ENCODE results near the gene ZRANB1. TPM values are rescaled to one million over a fixed set of nuclear protein-coding genes. Genes with fewer than 3 reads are reported as not detected.

The ZRANB1 gene
- total RNA-seq, 1 donor from 2014 or later, result 24.7 TPM

- DNase-seq (ENCODE audit: low spot score), result peak; percentile 86
- Mint-ChIP-seq H3K36me3 (ENCODE audit: low read depth) (peaks cover 30% of the 10 kb centered on the region), H3K4me3 (ENCODE audit: unreplicated experiment) (no peak overlapping the region), H3K27ac (ENCODE audit: unreplicated experiment) (no peak overlapping the region), H3K27me3 (ENCODE audit: low read depth) (no peaks in the 10 kb centered on the region), H3K9me3 (ENCODE audit: low read depth) (no peaks in the 10 kb centered on the region), H3K4me1 (ENCODE audit: low read depth) (peaks cover 28% of the 10 kb centered on the region)
- TF ChIP-seq CTCF (IDR thresholded peaks at IDR 0.05), result no peak
Observed at GRCh38 chr10:124994573-124995473, 52.9 kb downstream of the ZRANB1 start.

DNA sequence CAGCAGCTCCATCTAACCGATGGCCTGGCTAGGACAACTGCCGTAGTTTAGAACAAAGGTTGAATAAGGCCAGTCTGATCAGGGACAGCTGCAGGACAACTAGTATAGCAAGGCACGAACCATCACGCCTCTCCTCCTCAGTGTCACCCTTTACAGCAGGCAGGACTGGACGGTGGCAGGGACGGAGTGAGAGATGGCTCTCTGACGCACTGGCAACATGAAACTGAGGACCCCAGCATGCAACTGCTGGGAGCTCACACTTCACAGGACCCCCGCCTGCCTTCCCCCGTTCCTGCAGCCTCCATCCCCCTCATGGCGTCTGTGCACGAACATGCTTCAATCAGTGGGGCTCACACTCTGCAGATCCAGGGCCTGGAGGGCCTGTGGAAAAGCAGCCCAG is 53.7 kb downstream of the ZRANB1 start:
- no peak for TF ChIP-seq CTCF (IDR thresholded peaks at IDR 0.05)
- peak; percentile 68 for DNase-seq (ENCODE audit: low spot score)
- H3K9me3 Mint-ChIP-seq (ENCODE audit: low read depth), result no peaks in the 10 kb centered on the region
- H3K36me3 Mint-ChIP-seq (ENCODE audit: low read depth), result peaks cover 32% of the 10 kb centered on the region
- H3K27ac Mint-ChIP-seq (ENCODE audit: unreplicated experiment), result no peak overlapping the region
- H3K27me3 Mint-ChIP-seq (ENCODE audit: low read depth), result no peaks in the 10 kb centered on the region
- no peak overlapping the region for H3K4me3 Mint-ChIP-seq (ENCODE audit: unreplicated experiment)
- H3K4me1 Mint-ChIP-seq (ENCODE audit: low read depth), result peaks cover 36% of the 10 kb centered on the region

- Mint-ChIP-seq H3K36me3 (ENCODE audit: low read depth) (peaks cover 30% of the 10 kb centered on the region), H3K27ac (ENCODE audit: unreplicated experiment) (peak overlapping the region; percentile 8), H3K4me3 (ENCODE audit: unreplicated experiment) (no peak overlapping the region), H3K27me3 (ENCODE audit: low read depth) (no peaks in the 10 kb centered on the region), H3K9me3 (ENCODE audit: low read depth) (no peaks in the 10 kb centered on the region), H3K4me1 (ENCODE audit: low read depth) (peaks cover 43% of the 10 kb centered on the region)
- peak; percentile 80 for DNase-seq (ENCODE audit: low spot score)
- TF ChIP-seq CTCF (IDR thresholded peaks at IDR 0.05), result no peak
Observed at GRCh38 chr10:124996127-124996853, 54.4 kb downstream of the ZRANB1 start.

- no peaks in the 10 kb centered on the region for H3K9me3 Mint-ChIP-seq (ENCODE audit: low read depth)
- peaks cover 30% of the 10 kb centered on the region for H3K36me3 Mint-ChIP-seq (ENCODE audit: low read depth)
- TF ChIP-seq CTCF (IDR thresholded peaks at IDR 0.05), result no peak
- DNase-seq (ENCODE audit: low spot score), result peak; percentile 79
- H3K27me3 Mint-ChIP-seq (ENCODE audit: low read depth), result no peaks in the 10 kb centered on the region
- peaks cover 48% of the 10 kb centered on the region for H3K4me1 Mint-ChIP-seq (ENCODE audit: low read depth)
- no peak overlapping the region for H3K4me3 Mint-ChIP-seq (ENCODE audit: unreplicated experiment)
- H3K27ac Mint-ChIP-seq (ENCODE audit: unreplicated experiment), result peak overlapping the region; percentile 30
Observed at GRCh38 chr10:124996854-124997215, 54.9 kb downstream of the ZRANB1 start.

DNA sequence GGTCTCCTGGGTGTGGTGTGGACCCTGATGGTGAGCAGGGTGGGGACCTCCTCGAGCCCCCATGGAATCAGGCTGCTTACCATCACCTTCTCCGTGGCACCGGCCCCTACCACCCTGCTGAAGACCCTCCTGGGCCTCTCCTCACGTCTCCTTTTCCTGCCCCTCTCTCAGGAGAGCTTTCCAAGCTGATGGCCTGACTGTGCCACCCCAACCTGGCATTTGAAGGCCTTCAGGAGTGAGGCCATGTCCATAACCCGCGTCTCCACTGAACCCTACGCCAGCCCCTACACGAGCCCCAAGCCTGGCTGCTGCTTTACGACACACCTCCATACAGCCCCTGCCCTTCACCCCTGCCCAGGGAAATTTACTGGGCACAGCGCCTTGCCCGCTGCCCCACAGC is 55.4 kb downstream of the ZRANB1 start:
- no peak overlapping the region for H3K4me3 Mint-ChIP-seq (ENCODE audit: unreplicated experiment)

More for the DNA sequence above, 55.4 kb downstream of the ZRANB1 start:
- Mint-ChIP-seq H3K36me3 (ENCODE audit: low read depth) (peaks cover 30% of the 10 kb centered on the region), H3K27me3 (ENCODE audit: low read depth) (no peaks in the 10 kb centered on the region), H3K4me1 (ENCODE audit: low read depth) (peaks cover 52% of the 10 kb centered on the region), H3K27ac (ENCODE audit: unreplicated experiment) (peak overlapping the region; percentile 30), H3K9me3 (ENCODE audit: low read depth) (no peaks in the 10 kb centered on the region)
- TF ChIP-seq CTCF (IDR thresholded peaks at IDR 0.05), result no peak
- no peak for DNase-seq (ENCODE audit: low spot score)

All from chondrocyte (in vitro differentiated cells).